Renal pelvis (tissue), 4 donors: ENCODE data around the gene ZBTB47. TPM values are rescaled to one million over a fixed set of nuclear protein-coding genes. Genes with fewer than 3 reads are reported as not detected.

Experiments
- DNase-seq: peaks from one replicate; pipeline ENCODE4 v3.0.0-alpha.2; 2013
- polyA plus RNA-seq, 3 donors: library from polyadenylated mRNA; unstranded; fragments of 120-200 nt; gene quantifications; one replicate each; pipeline ENCODE4 v1.2.1, GENCODE V29; 2013; ENCODE audit not compliant: insufficient read length in 3 of 3

ZBTB47 gene
- polyA plus RNA-seq, 3 donors = 16.8 to 19.3 (median 17.2) TPM

- no peak for DNase-seq
Observed at GRCh38 chr3:42683875-42684598, 30.5 kb downstream of the ZBTB47 start.

- DNase-seq = no peak
Observed at GRCh38 chr3:42684632-42685362, 31.3 kb downstream of the ZBTB47 start.

- DNase-seq = no peak
Observed at GRCh38 chr3:42685363-42685881, 31.9 kb downstream of the ZBTB47 start, which contains the start of gene KLHL40. TSS of gene KLHL40 (plus strand) at chr3:42685537. CDS start at chr3:42685619, 82 bp downstream.

- DNase-seq = no peak
Observed at GRCh38 chr3:42685891-42686820, 32.7 kb downstream of the ZBTB47 start.

GRCh38 chr3:42686832-42687650, 33.5 kb downstream of the ZBTB47 start:
- no peak for DNase-seq

GRCh38 chr3:42688016-42688415, 34.5 kb downstream of the ZBTB47 start:
- no peak for DNase-seq

- DNase-seq = no peak
Observed at GRCh38 chr3:42688487-42689420, 35.3 kb downstream of the ZBTB47 start.

GRCh38 chr3:42689421-42690014, 36.0 kb downstream of the ZBTB47 start:
- no peak for DNase-seq

- DNase-seq = no peak
Observed at GRCh38 chr3:42690191-42690590, 36.7 kb downstream of the ZBTB47 start.

- no peak for DNase-seq
Observed at GRCh38 chr3:42690766-42691680, 37.5 kb downstream of the ZBTB47 start.

- DNase-seq = no peak
Observed at GRCh38 chr3:42691816-42692666, 38.5 kb downstream of the ZBTB47 start.

- DNase-seq = no peak
Observed at GRCh38 chr3:42692667-42693529, 39.4 kb downstream of the ZBTB47 start.

- DNase-seq = no peak
Observed at GRCh38 chr3:42693530-42693930, 40.0 kb downstream of the ZBTB47 start.

- DNase-seq = no peak
Observed at GRCh38 chr3:42694366-42694765, 40.9 kb downstream of the ZBTB47 start.

GRCh38 chr3:42696356-42697288, 43.1 kb downstream of the ZBTB47 start:
- DNase-seq = no peak
